HG03354 (cell line): ENCODE measurements around the gene FTH1.

Experiments
- ATAC-seq: cut with Tn5 transposase; IDR thresholded peaks from one replicate; pipeline ENCODE4 v1.9.1; 2021; ENCODE audit warnings: mild to moderate bottlenecking; ENCODE audit not compliant: unreplicated experiment, poor library complexity, severe bottlenecking

The FTH1 gene

DNA sequence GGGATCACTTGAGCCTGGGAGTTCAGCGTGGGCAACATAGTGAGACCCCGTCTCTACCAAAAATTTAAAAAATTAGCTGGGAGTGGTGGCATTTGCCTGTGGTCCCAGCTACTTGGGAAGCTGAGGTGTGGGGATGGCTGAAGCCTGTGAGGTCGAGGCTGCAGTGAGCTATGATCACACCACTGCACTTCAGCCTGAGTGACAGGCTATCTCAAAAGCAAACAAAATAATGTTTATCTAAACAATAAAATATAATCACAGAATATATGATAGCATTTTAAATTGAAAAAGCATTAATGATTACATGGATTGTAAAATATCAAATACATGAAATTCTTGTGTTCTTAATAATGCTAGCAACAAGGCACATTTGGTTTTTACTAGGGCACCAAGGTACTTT lies 14.6 kb downstream of the FTH1 start:
- no peak for ATAC-seq

DNA sequence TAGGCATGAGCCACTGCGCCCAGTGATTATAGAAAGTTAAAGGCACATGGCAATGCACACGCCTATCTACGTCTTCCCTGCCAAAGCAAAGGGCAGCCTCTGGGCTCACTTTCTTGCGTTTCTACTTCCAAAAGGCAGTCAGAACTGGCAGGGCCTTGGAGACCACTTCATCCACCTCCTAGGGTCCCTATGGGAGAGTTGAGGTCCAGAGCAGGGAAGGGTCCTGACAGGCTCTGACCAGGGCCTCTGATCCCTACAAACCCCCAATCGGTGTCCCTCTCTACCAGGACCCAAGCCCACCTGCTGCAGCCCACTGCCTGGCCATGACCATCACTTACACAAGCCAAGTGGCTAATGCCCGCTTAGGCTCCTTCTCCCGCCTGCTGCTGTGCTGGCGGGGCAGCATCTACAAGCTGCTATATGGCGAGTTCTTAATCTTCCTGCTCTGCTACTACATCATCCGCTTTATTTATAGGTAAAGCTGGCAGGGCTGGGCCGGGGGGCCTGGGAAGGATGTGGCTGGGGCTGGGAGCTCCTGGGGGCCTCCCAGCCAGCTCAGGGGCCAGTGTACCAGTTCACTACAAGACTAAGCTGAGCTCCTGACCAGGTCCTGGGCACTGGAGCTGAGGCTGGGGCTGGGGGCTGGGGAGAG lies 15.8 kb downstream of the FTH1 start:
- ATAC-seq, result no peak

- ATAC-seq, result no peak
Measured at GRCh38 chr11:61950035-61950547, 17.3 kb downstream of the FTH1 start, which contains the start of gene BEST1. Gene BEST1 (plus strand): TSS chr11:61950351. CDS start chr11:61951807, 1,456 bp downstream.

DNA sequence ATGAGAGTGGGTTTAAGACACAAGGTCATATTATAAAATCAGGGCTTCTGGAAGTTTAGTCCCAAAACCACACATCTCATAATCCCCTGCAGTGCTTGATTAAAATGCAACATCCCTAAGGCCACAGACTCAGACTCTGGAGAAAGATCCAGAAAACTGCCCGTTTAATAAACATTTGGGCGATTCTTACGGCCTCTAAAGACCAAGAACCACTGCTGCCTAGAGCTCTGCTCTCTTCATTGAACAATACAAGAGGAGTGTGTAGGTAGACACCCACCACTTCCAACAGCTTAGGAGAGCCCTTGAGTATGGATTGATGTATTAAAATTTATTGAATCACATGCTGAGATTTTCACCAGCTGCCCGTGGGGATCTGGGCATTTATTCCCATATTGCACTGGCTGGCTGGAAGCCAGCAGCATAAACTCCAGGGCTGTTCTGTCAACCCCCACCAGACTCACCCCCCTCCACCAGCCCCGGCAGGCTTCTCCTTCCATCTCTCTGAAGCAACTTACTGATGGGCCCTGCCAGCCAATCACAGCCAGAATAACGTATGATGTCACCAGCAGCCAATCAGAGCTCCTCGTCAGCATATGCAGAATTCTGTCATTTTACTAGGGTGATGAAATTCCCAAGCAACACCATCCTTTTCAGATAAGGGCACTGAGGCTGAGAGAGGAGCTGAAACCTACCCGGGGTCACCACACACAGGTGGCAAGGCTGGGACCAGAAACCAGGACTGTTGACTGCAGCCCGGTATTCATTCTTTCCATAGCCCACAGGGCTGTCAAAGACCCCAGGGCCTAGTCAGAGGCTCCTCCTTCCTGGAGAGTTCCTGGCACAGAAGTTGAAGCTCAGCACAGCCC lies 18.0 kb downstream of the FTH1 start:
- no peak for ATAC-seq

- ATAC-seq, result no peak
Measured at GRCh38 chr11:61948505-61948904, 18.9 kb downstream of the FTH1 start.

DNA sequence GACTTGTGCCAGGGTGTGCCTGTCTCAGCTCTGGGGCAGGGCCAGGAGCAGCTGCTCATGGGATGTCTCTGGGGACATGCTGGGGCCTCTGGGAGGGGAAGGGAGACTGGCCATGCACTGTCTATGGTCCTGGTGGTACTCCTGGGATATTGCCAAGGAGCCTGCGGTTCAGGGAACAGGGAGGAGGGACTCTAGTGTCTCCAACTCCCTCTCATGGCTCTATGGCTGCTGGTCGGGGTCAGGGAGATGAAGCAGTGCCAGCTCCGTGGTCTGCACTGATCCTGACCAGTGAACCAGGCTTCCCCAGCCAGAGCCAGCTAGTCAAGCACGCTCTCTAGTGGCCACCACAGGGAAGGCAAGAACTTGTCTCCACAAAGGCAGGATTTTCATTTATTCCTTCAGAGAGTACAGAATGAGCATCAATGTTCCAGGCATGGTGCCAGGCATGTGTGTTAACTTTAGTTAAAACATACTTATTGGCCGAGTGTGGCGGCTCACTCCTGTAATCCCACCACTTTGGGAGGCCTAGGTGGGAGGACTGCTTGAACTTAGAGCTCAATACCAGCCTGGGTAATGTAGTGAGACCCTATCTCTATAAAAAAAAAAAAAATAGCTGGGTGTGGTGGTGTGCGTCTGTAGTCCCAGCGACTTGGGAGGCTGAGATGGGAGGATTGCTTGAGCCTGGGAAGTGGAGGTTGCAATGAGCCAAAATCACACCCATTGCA lies 19.8 kb downstream of the FTH1 start:
- no peak for ATAC-seq

GRCh38 chr11:61946894-61947293 lies 20.5 kb downstream of the FTH1 start:
- ATAC-seq, result no peak

DNA sequence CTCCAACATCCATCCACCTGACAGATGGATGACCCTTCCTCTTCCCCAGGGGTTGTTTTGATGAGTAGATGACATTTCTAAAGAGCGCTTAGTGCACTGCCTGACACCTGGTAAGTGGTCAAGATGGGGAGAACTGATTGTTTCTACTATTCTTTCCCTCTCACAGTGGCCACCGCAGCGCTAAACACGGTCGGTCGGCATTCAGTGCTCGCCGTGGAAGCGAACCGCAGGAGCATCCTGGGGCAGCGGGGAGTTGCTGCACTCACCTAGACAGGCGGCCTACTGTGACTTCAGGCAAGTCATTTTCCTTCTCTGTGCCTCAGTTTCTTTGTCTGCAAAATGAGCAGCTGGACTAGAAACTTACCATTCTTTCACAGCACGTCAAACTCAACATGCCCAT lies 22.2 kb downstream of the FTH1 start:
- no peak for ATAC-seq

GRCh38 chr11:61940466-61940865 lies 27.0 kb downstream of the FTH1 start:
- no peak for ATAC-seq

GRCh38 chr11:61935861-61936260 lies 31.6 kb downstream of the FTH1 start:
- no peak for ATAC-seq

GRCh38 chr11:61930933-61931332 lies 36.5 kb downstream of the FTH1 start:
- no peak for ATAC-seq

- ATAC-seq, result no peak
Measured at GRCh38 chr11:61928606-61929005, 38.8 kb downstream of the FTH1 start.

DNA sequence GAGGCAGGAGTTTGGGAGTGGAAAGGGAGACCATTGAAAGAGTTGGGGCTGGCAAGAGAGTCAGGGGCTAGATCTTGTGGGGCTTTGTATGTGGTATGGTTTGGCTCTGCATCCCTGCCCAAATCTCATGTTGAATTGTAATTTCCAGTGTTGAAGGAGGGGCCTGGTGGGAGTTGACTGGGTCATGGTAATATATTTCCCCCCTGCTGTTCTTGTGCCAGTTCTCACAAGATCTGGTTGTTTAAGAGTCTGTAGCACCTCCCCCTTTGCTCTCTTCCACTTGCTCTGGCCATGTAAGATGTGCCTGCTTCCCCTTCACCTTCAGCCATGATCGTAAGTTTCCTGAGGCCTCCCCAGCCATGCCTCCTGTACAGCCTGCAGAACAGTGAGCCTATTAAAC lies 39.9 kb downstream of the FTH1 start:
- ATAC-seq, result no peak

DNA sequence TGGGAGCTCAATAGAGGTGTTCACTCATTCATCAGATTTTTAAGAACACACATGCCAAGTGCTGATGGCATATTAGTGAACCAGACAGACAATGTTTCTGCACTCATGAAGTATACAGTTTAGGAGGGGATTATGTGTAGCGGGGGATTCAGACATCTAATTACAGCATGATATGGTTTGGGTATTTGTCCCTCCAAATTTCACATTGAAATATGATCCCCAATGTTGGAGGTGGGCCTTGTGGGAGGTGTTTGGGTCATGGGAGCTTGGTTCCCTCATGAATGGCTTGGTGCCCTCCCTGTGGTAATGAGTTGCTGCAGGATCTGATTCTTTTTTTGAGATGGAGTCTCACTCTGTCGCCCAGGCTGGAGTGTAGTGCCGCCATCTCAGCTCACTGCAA lies 41.2 kb downstream of the FTH1 start:
- ATAC-seq, result no peak

GRCh38 chr11:61925736-61926135 lies 41.7 kb downstream of the FTH1 start:
- no peak for ATAC-seq

DNA sequence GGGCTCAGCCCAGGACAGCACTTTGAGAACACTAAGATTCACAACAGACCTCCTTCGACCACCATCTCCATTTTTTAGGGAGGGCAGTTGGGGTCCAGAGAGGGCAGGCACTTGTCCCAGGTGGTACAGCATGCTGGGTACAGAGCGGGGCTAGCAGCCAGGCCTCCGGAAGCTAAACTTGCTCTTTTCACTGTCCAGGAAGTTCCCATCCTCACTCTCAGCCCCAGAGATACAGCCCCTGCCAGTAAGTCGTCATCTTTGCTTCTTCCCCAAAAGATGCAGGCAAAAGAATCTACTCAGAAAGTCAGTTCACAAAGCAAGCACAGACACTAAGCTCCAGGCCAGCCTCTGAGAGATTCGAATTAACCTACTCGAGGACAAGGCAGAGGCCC lies 43.4 kb downstream of the FTH1 start:
- no peak for ATAC-seq

- ATAC-seq, result no peak
Measured at GRCh38 chr11:61923166-61924063, 44.0 kb downstream of the FTH1 start.

GRCh38 chr11:61922539-61922938 lies 44.9 kb downstream of the FTH1 start:
- ATAC-seq, result no peak

DNA sequence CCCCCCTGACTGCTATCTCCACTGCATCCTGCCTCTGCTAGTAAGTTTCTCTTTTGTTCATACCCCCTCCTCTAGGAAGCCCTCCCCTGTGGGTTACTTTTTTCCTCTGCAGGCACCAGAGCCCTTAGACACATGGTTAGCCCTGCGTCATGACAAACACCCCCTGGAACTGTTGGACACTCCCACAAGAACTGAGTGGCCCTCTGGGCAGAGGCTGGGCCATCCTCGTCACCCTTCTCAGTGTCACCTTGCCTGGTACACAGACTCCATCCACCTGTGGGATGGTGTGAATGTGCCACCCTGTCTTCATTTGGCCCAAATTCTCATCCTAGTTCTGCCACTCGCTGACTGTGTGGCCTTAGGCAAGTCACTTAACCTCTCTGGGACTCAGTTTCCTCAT lies 46.0 kb downstream of the FTH1 start:
- no peak for ATAC-seq
